ENCODE data around the gene NFIC. TPM values are rescaled to one million over a fixed set of nuclear protein-coding genes. Genes with fewer than 3 reads are reported as not detected.
"Not testable (repeated sequence)": the region's sequence is repeated elsewhere in the genome, so short reads cannot be mapped to it uniquely, and the experiment has no call there.

NFIC gene
- total RNA-seq, 1 experiment from 2014 or later: 56.3 TPM

GRCh38 chr19:3330047-3330446 is 36.3 kb upstream of the NFIC start:
- BruUV-seq (replicated peaks): no TSS peak
- H3K9me3 Mint-ChIP-seq (ENCODE audit: low read depth, unreplicated experiment): no peaks in the 10 kb centered on the region
- intact Hi-C loops (cut with micrococcal nuclease; ENCODE audit: unreplicated experiment): no loop called here

DNA sequence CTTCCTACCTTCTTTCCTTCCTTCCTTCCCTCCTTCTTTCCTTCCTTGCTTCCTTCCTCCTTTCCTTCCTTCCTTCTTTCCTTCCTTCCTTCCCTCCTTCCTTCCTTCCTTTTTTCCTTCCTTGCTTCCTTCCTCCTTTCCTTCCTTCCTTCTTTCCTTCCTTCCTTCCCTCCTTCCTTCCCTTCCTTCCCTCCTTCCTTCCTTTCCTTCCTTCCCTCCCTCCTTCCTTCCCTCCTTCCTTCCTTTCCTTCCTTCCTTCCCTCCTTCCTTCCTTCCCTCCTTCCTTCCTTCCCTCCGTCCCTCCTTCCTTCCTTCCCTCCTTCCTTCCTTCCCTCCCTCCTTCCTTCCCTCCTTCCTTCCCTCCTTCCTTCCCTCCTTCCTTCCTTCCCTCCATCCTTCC is 34.2 kb upstream of the NFIC start:
- H3K4me3 Mint-ChIP-seq (ENCODE audit: low read depth, unreplicated experiment); CTCF ChIA-PET; H3K4me1 Mint-ChIP-seq (ENCODE audit: low read depth, unreplicated experiment); DNase-seq; intact Hi-C loops (cut with micrococcal nuclease; ENCODE audit: unreplicated experiment); H3K36me3 Mint-ChIP-seq (ENCODE audit: insufficient read depth, unreplicated experiment); BruUV-seq (replicated peaks); H3K27ac Mint-ChIP-seq (ENCODE audit: unreplicated experiment); H3K9me3 Mint-ChIP-seq (ENCODE audit: low read depth, unreplicated experiment): not testable (repeated sequence)
- peaks cover 24% of the 10 kb centered on the region for H3K27me3 Mint-ChIP-seq (ENCODE audit: unreplicated experiment)

More at GRCh38 chr19:3330047-3330446, 36.3 kb upstream of the NFIC start:
- DNase-seq: no peak
- no peaks in the 10 kb centered on the region for H3K36me3 Mint-ChIP-seq (ENCODE audit: insufficient read depth, unreplicated experiment)
- no peaks in the 10 kb centered on the region for H3K4me1 Mint-ChIP-seq (ENCODE audit: low read depth, unreplicated experiment)
- H3K27ac Mint-ChIP-seq (ENCODE audit: unreplicated experiment): no peak overlapping the region
- CTCF ChIA-PET: no interaction called here
- H3K4me3 Mint-ChIP-seq (ENCODE audit: low read depth, unreplicated experiment): no peak overlapping the region
- H3K27me3 Mint-ChIP-seq (ENCODE audit: unreplicated experiment): peaks cover 24% of the 10 kb centered on the region
- TF ChIP-seq, protein P1, sequence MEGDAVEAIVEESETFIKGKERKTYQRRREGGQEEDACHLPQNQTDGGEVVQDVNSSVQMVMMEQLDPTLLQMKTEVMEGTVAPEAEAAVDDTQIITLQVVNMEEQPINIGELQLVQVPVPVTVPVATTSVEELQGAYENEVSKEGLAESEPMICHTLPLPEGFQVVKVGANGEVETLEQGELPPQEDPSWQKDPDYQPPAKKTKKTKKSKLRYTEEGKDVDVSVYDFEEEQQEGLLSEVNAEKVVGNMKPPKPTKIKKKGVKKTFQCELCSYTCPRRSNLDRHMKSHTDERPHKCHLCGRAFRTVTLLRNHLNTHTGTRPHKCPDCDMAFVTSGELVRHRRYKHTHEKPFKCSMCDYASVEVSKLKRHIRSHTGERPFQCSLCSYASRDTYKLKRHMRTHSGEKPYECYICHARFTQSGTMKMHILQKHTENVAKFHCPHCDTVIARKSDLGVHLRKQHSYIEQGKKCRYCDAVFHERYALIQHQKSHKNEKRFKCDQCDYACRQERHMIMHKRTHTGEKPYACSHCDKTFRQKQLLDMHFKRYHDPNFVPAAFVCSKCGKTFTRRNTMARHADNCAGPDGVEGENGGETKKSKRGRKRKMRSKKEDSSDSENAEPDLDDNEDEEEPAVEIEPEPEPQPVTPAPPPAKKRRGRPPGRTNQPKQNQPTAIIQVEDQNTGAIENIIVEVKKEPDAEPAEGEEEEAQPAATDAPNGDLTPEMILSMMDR (IDR thresholded peaks at IDR 0.05; ENCODE audit: unreplicated experiment): no peak

DNA sequence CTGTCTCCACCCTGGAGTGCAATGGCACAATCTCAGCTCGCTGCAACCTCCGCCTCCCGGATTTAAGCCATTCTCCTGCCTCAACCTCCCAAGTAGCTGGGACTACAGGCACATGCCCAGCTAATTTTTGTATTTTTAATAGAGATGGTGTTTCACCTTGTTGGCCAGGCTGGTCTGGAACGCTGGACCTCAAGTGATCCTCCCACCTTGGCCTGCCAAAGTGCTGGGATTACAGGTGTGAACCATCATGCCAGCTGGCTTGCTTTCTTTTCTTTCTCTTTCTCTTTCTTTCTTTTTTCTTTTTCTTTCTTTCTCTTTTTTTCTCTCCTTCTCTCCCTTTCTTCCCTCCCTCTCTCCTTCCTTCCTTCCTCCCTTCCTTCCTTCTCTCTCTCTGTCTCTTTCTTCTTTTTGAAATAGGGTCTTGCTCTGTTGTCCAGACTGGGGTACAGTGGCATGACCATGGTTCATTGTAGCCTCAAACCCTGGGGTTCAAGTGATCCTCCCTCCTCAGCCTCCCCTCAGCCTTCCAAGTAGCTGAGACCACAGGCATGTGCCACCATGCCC is 33.3 kb upstream of the NFIC start:
- BruUV-seq (replicated peaks): no TSS peak
- Mint-ChIP-seq H3K27ac (ENCODE audit: unreplicated experiment) (no peak overlapping the region), H3K36me3 (ENCODE audit: insufficient read depth, unreplicated experiment) (no peaks in the 10 kb centered on the region), H3K4me3 (ENCODE audit: low read depth, unreplicated experiment) (no peak overlapping the region), H3K9me3 (ENCODE audit: low read depth, unreplicated experiment) (no peaks in the 10 kb centered on the region), H3K27me3 (ENCODE audit: unreplicated experiment) (peaks cover 24% of the 10 kb centered on the region), H3K4me1 (ENCODE audit: low read depth, unreplicated experiment) (no peaks in the 10 kb centered on the region)
- no peak for DNase-seq
- intact Hi-C loops (cut with micrococcal nuclease; ENCODE audit: unreplicated experiment): no loop called here
- CTCF ChIA-PET: no interaction called here
- TF ChIP-seq, protein P1 (IDR thresholded peaks at IDR 0.05; ENCODE audit: unreplicated experiment): no peak

- CTCF ChIA-PET: no interaction called here
- Mint-ChIP-seq H3K36me3 (ENCODE audit: insufficient read depth, unreplicated experiment) (peaks cover 2% of the 10 kb centered on the region), H3K4me3 (ENCODE audit: low read depth, unreplicated experiment) (no peak overlapping the region), H3K27ac (ENCODE audit: unreplicated experiment) (no peak overlapping the region), H3K4me1 (ENCODE audit: low read depth, unreplicated experiment) (no peaks in the 10 kb centered on the region), H3K27me3 (ENCODE audit: unreplicated experiment) (peaks cover 24% of the 10 kb centered on the region), H3K9me3 (ENCODE audit: low read depth, unreplicated experiment) (no peaks in the 10 kb centered on the region)
- intact Hi-C loops (cut with micrococcal nuclease; ENCODE audit: unreplicated experiment): no loop called here
- DNase-seq: no peak
- TF ChIP-seq, protein P1 (IDR thresholded peaks at IDR 0.05; ENCODE audit: unreplicated experiment): no peak
- no TSS peak for BruUV-seq (replicated peaks)
Measured at GRCh38 chr19:3333662-3334061, 32.7 kb upstream of the NFIC start.

- BruUV-seq (replicated peaks); H3K27ac Mint-ChIP-seq (ENCODE audit: unreplicated experiment): not testable (repeated sequence)
- peaks cover 24% of the 10 kb centered on the region for H3K27me3 Mint-ChIP-seq (ENCODE audit: unreplicated experiment)
Measured at GRCh38 chr19:3334749-3335430, 31.5 kb upstream of the NFIC start.

More at GRCh38 chr19:3334749-3335430, 31.5 kb upstream of the NFIC start:
- H3K4me3 Mint-ChIP-seq (ENCODE audit: low read depth, unreplicated experiment); DNase-seq; H3K36me3 Mint-ChIP-seq (ENCODE audit: insufficient read depth, unreplicated experiment); H3K4me1 Mint-ChIP-seq (ENCODE audit: low read depth, unreplicated experiment); H3K9me3 Mint-ChIP-seq (ENCODE audit: low read depth, unreplicated experiment); intact Hi-C loops (cut with micrococcal nuclease; ENCODE audit: unreplicated experiment): not testable (repeated sequence)
- CTCF ChIA-PET: interaction anchor here (0.6 kb wide), 1 partner anchor 170 kb away, joined by 6 read pairs; no protein-coding TSS in a partner anchor

All from Calu3 (cell line).